Activated T-cell treated with anti-CD3 and anti-CD28 coated beads for 1 hour (primary cell): ENCODE measurements around the gene LAT.
"Not testable (repeated sequence)": the region's sequence is repeated elsewhere in the genome, so short reads cannot be mapped to it uniquely, and the experiment has no call there.

ENCODE experiments used
- DNase-seq: peaks from one replicate; pipeline ENCODE4 v3.0.0-alpha.2; 2020; ENCODE audit warnings: low read depth

The LAT gene, protein sequence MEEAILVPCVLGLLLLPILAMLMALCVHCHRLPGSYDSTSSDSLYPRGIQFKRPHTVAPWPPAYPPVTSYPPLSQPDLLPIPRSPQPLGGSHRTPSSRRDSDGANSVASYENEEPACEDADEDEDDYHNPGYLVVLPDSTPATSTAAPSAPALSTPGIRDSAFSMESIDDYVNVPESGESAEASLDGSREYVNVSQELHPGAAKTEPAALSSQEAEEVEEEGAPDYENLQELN

DNA sequence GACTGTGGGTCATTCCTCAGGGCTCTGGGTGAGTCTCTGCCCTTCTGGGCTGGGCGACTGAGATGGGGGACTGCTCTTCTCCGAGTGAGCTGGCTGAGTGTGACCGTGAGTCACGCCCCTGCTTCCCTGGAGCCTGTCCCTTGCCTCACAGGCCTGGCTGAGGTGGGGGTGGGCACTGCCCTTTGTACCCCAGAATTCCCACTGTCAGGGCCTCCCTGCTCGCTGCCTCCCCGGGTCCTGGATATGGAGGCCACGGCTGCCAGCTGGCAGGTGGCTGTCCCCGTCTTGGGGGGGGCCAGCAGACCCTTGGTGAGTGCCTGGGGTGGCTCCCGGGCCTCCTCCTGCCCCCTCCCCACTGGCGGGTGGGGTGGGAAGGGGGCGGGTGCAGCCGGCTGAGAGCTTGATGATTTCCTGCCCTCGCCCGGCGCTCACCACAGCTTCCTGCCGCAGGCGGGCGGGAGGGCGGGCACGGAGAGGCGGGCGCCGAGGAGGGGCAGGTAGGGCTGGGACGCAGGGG, at the start of gene LAT:
TSS of gene LAT (plus strand) at position 434 of the 517 bp plus-strand sequence. CDS start 366 bp downstream, outside the sequence.
- DNase-seq = peak; percentile 71

DNA sequence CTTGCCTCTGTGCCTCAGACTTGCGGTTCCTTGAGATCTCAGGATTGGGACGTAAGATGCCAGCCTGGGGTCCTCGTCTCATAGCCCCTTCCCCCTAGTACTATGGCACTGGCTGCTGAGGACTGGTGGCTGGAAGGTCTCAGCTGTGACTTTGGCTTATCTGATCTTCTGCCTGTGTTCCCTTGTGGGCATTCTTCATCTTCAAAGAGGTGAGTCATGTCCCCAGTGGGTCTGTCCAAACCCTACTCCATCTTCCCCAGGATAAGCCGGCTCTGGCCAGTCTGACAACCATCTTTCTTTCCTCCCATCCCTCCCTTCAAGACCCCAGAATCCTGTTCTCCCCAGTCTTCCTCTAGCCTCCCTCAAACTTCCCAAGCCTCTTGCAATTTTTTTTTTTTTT, 49.5 kb upstream of the LAT start:
- DNase-seq = no peak

DNA sequence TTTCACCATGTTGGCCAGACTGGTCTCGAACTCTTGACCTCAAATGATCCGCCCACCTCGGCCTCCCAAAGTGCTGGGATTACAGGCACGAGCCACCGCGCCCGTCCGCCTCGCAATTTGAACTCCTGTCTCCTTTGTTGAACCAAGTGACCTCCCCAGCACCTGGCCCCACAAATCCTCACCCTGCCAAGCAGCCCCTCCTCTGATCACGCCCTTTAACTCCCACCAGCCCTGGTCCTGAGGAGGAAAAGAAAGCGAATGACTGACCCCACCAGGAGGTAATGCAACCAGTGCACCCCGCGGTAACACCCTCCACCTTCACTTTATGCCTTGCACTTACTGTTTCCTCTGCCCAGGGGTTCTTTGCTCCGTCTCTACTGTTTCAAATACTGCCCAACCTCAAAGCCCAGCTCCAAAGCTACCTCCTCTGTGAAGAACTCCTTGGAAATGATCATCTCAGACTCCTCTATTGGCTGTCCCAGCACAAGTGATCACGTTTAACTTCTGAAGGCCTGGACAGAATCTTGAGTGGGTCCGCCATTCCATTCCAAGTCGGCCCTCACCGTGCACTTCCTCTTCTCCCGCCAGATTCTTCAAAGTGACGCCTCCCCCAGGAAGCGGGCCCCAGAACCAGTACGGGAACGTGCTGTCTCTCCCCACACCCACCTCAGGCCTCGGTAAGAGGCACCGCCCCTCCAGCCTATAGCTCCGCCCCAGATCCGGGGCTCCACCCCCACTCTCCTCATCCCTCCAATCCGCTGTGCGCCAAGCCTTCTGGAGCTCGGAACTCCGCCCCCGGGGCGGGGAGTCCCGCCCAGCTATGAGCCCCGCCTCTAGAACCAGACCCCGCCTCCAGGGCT, 48.7 kb upstream of the LAT start:
- peak; percentile 70 for DNase-seq

DNA sequence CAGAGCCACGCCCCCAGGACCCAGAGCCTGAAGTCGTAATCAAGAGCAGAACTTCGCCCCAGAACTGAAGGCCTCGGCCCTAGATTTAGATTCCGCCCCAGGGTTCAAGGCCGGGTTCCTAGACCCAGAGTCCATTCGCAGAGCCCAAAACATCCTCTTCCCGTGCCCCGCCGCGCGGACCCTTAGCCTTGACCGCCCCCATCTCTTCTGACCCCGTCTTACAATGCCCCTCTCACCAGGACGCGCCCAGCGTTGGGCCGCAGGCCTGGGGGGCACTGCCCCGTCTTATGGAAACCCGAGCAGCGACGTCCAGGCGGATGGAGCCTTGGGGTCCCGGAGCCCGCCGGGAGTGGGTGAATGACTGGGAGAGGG, 48.1 kb upstream of the LAT start:
- no peak for DNase-seq

DNA sequence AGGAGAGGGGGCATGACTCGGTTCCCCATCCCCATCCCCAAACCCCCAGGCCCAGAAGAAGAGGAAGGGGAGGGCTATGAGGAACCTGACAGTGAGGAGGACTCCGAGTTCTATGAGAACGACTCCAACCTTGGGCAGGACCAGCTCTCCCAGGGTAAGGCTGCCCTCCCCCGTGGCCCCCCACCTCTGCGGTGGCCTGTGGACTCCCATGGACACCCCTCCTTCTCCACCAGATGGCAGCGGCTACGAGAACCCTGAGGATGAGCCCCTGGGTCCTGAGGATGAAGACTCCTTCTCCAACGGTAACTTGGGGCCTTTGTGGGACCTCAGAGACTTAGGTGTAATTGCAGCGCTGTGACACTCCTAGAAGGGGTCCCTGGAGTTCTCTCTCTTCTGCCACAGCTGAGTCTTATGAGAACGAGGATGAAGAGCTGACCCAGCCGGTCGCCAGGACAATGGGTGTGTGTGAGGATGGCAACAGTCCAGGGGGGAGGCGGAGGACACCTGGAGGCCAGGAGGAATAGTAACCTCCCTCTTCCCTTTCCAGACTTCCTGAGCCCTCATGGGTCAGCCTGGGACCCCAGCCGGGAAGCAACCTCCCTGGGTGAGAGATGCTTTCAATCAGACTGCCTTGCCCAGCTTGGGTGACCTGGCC, 47.5 kb upstream of the LAT start:
- DNase-seq = no peak

DNA sequence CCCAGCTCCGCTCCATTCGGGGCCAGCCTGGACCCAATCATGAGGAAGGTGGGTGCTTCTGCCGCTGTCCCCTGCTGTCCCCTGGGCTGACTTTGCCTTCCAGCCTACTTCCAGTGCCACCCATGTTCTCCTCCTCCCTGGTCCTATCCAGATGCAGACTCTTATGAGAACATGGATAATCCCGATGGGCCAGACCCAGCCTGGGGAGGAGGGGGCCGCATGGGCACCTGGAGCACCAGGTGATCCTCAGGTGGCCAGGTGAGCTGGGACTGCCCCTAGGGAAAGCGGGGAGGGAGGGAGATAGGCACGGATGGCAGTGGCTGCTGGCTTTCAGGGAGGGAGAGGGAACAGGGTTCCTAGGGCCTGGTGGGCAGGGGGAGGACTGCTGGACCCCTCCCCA, 46.1 kb upstream of the LAT start:
- no peak for DNase-seq

DNA sequence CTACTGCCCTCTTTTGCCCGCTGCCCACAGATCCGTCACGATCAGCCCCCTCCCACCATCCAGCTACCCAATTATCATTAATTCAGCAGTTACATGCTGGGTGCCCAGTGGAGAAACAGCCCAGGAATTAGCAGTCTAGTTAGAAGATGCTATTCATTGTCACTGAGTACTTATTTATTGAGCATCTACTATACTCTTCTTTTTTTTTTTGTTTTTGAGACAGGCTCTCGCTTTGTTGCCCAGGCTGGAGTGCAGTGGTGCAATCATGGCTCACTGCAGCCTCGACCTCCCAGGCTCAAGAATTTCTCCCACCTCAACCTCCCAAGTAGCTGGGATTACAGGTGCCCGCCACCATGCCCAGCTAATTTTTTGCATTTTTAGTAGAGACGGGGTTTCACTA, 45.0 kb upstream of the LAT start:
- not testable (repeated sequence) for DNase-seq

DNA sequence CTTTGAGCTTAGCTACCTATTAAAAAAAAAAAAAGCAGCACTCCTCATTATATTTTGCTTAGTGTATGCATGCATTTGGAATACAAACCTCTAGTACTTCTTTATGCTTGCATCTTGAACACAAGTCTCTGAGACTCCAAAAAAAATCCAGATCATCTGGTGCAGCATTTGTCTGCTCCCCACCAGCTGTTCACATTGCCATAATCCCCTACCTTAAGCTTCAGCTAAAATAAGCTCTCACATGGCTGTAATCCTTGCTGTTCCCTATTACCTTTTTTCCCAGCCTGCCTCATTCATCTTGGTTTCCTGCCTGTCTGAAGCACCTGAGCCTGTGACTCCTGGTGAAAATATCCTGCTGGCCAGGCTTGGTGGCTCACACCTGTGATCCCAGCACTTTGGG, 41.6 kb upstream of the LAT start:
- no peak for DNase-seq

DNA sequence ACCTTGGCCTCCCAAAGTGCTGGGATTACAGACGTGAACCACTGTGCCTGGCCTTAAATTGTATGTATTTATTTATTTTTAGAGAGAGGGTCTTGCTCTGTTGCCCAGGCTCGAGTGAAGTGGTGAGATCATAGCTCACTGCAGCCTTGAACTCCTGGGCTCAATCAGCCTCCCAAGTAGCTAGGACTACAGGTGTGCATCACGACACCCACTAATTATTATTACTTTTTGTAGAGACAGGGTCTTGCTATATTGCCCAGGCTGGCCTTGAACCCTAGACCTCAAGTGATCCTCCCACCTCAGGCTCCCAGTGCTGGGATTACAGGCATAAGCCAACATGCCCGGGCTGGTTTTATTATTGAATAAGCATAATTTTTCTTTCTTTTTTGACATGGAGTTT, 38.2 kb upstream of the LAT start:
- DNase-seq = no peak

DNA sequence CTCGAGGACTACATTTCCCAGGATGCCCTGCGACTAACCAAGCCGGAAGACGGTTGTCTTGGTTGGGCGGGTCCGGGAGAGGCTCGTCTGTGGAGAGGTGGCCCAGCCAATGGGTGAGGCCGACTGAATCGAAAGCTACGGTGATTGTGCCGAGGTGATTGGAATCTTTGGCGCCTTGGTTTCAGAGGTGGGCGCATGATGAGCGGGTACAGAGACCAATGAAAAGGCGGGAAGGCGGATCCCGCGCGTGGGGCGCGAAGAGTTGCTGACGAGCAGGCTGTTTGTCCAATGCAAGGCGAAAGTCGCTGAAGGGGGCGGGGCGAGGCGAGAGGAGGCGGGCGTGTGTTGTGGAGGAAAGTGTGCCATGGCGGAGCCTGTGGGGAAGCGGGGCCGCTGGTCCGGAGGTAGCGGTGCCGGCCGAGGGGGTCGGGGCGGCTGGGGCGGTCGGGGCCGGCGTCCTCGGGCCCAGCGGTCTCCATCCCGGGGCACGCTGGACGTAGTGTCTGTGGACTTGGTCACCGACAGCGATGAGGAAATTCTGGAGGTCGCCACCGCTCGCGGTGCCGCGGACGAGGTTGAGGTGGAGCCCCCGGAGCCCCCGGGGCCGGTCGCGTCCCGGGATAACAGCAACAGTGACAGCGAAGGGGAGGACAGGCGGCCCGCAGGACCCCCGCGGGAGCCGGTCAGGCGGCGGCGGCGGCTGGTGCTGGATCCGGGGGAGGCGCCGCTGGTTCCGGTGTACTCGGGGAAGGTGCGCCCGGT, 34.0 kb upstream of the LAT start, which contains the start of gene NFATC2IP:
TSS of gene NFATC2IP (plus strand) at position 290 of the 762 bp plus-strand sequence. CDS start at position 365, 75 bp downstream.
- DNase-seq = peak; percentile 100

DNA sequence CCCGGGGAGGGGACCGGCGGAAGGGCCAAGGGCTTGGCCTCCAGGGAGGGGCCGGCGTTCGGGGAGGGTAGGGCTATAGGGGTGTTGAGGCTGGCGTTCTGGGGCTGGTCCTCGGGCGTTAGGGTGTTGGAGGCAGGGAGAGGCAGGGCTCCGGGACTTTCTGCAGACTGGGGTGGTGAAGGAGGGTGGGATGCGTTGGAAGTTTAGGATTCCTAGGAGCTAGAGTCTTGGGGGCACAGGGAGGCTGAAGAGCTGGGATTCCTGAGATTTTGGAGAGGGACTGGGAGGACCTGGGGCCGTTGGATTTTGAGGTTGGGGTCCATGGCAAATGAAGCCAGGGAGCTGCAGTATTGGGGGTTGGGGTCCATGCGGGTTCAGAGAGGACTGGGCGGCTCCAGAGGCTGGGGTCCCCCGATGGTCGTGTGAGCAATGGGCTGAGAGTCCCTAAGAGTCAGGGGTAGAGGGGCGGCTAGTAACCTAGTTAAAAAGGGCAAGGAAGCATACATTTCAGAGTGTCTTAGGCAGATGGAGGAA, 33.4 kb upstream of the LAT start:
- DNase-seq = no peak

DNA sequence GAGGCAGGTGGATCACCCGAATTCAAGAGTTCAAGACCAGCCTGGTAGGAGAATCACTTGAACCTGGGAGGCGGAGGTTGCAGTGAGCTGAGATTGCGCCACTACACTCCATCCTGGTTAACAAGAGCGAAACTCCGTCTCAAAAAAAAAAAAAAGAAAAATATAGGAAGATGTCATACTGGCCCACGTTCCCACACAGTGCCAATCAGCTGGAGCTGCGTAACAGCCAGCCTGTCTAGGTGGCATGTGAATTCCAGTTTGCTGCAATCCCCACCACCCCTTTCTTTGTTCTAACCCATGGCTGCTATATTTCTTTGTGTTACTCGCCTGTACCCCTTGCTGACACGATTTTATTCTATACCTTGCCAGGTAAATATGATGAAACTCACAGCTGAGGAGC, 26.6 kb upstream of the LAT start:
- DNase-seq = no peak

DNA sequence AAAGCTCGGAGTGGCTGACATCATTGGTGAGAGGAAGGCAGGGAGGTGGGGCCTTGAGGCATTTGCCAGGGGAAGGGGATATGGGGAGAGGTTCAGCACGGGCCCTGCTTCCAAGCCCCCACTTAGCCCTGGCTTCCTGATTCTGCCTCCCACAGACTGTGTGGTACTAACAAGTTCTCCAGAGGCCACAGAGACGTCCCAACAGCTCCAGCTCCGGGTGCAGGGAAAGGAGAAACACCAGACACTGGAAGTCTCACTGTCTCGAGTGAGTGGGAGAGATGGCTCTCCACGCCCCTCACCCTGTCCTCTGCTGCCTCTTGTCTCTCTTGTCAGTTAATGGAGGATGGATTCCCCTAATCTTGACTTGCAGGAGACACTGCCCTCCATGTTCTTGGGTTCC, 26.0 kb upstream of the LAT start:
- no peak for DNase-seq

DNA sequence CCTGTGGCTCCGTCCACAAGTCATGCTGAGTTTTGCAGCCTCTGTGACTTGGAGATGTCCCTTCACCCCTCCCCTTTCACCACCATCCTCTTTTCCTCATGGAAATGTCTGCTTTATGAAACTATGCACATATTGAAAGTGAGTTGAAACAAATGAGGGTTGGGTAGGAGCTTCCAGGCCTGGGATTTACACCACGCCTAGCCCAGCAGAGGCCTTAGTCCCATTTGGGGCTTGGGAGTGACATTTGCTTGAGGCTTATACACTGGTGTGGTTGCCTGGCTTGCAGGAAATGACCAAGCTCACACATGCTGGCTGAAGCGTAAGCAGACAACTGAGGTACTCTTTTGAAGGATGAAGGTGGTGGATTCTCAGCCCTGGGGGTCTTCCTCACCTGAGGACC, 20.8 kb upstream of the LAT start:
- DNase-seq = no peak

DNA sequence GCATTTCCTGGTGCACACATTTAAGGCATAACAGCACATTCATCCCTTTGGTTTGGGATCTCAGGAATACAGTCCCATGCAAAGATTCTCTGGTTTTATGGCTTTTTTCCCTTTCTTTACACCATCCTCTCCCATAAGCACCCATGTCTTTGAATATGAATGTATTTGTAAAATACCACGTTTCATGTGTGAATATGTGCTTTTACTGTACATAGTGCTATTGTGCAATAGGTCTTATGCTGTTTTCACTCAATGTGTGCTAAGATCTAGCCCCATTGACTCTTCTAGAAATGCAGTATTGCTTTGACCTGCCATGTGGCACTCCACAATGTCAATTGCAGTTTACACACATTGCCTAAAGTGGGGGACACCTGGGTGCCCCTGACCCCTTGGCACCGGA, 20.4 kb upstream of the LAT start:
- DNase-seq = no peak

DNA sequence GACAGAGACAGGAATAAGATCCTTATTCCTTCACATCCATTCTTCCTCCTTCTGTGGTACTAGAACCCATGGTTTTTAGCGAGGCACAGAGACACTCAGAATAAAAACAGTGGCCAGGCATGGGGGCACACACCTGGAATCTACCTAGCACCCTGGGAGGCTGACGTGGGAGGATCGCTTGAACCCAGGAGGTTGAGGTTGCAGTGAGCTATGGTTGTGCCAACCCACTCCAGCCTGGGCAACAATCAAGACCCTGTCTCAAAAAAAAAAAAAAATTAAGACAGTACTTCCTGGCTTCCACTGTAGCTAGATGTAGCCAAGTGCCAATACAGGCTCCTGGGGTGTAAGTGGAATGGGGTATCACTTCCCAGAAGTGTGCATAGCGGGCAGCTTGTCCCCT, 17.7 kb upstream of the LAT start:
- no peak for DNase-seq

DNA sequence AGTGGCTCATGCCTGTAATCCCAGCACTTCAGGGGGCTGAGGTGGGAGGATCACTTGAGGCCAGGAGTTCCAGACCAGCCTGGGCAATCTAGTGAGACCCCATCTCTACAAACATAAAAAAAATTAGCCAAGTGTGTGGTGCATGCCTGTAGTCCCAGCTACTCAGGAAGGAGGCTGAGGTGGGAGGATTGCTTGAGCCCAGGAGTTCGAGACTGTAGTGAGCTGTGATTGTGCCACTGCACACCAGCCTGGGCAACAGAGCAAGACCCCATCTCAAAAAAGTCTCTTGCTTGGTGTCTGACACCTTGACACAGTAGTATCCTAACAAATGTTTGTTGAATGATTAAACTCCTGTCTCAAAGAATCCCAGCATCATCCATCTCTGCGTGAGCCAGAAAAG, 15.2 kb upstream of the LAT start:
- not testable (repeated sequence) for DNase-seq

DNA sequence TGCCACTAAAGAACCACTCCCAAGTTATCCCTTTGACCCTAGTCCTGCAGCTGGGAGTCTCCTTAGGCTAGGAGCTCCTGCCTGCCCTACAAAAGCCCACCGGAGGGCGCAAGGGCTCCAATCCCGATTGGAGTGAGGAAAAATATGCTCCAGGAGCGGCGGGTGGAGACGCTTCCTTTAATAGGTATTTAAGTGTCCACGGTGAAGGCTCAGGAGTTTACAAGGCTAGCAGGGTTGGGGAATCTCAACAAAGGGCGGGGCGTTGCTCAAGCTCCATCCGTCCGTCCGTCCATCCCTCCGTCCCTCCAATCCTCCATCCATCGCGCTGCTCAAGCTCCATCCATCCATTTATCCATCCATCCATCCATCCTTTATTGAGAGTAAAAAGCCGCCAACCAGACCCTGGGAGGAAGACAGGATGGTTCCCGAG, 10.8 kb upstream of the LAT start:
- no peak for DNase-seq

DNA sequence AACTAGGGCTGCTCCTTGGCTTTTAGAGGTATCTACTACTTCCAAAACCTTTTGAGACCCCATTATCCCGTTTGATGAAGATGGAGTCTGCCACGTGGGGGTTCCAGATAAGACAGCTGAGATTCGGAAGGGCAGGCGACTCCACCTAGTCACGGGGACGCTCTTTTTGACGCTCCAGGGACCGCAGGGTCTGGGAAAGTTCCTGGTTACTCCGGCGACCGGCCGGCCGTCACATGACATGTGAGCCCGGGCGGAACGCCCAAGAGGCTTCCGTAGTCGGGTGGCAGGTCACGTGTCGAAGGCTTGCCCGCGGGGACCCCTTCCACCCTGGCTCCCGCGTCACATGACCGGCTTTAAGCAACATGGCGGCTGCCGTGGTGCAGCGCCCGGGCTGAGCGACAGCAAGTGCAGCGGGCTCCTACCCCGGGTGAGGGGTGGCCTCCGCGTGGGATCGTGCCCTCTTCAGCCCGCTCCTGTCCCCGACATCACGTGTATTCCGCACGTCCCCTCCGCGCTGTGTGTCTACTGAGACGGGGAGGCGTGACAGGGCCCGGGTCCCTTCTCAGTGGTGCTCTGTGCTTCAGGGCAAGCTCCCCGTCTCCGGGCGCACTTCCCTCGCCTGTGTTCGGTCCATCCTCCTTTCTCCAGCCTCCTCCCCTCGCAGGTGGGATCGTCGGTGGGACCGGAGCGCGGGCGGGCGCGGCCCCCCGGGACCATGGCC, 10.3 kb upstream of the LAT start, which contains the start of gene SPNS1:
TSS of gene SPNS1 (plus strand) at position 342 of the 721 bp plus-strand sequence. CDS start at position 716, 374 bp downstream.
- DNase-seq = peak; percentile 82

DNA sequence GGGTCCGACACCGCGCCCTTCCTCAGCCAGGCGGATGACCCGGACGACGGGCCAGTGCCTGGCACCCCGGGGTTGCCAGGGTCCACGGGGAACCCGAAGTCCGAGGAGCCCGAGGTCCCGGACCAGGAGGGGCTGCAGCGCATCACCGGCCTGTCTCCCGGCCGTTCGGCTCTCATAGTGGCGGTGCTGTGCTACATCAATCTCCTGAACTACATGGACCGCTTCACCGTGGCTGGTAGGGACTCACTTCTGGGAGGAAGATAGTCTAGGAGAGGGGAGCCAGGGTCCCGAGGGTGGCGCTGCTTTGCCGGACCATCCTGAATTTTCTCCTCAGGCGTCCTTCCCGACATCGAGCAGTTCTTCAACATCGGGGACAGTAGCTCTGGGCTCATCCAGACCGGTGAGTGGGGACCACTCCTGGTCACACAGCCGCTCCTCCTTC, 9.7 kb upstream of the LAT start:
- no peak for DNase-seq
